ENCODE measurements around the gene AKAP6.

Gene AKAP6

DNA sequence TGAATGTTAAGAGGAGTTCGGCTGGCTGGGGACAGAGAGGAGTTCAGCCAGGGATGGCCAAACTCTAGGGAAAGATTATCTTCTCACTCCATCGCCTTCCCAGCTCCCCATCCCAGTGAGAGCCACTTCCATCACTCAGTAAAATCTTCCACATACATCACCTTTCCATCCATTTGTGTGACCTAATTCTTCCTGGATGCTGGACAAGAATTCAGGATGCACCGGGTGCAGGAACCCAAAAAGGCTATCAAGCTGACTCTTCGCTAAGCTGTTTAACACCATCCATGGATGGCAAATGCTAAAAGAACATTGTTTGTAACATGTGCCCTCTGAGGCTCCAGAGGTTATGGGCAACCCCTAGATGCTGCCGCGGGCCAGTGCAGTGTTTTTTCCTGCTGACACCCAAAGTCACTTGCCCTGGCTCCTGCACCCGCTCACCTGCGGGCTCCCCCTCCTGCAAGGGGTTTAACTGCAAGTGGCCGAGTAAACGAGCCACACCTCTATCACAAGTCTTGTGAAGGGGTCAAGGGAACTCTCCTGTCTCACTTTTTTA lies 393.6 kb downstream of the AKAP6 start:
- in situ Hi-C loops (cut with MboI; ENCODE audit: low sequenced_read_pairs, unreplicated experiment): loop anchor here (25.0 kb wide), 2 partner anchors 1065 to 1590 kb away; no protein-coding TSS in a partner anchor
- TF ChIP-seq, protein P1, sequence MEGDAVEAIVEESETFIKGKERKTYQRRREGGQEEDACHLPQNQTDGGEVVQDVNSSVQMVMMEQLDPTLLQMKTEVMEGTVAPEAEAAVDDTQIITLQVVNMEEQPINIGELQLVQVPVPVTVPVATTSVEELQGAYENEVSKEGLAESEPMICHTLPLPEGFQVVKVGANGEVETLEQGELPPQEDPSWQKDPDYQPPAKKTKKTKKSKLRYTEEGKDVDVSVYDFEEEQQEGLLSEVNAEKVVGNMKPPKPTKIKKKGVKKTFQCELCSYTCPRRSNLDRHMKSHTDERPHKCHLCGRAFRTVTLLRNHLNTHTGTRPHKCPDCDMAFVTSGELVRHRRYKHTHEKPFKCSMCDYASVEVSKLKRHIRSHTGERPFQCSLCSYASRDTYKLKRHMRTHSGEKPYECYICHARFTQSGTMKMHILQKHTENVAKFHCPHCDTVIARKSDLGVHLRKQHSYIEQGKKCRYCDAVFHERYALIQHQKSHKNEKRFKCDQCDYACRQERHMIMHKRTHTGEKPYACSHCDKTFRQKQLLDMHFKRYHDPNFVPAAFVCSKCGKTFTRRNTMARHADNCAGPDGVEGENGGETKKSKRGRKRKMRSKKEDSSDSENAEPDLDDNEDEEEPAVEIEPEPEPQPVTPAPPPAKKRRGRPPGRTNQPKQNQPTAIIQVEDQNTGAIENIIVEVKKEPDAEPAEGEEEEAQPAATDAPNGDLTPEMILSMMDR (IDR thresholded peaks at IDR 0.05; ENCODE audit: borderline replicate concordance, control extremely low read depth, extremely low read depth, insufficient read depth, missing control alignments): no peak
- DNase-seq (ENCODE audit: low spot score): no peak

DNA sequence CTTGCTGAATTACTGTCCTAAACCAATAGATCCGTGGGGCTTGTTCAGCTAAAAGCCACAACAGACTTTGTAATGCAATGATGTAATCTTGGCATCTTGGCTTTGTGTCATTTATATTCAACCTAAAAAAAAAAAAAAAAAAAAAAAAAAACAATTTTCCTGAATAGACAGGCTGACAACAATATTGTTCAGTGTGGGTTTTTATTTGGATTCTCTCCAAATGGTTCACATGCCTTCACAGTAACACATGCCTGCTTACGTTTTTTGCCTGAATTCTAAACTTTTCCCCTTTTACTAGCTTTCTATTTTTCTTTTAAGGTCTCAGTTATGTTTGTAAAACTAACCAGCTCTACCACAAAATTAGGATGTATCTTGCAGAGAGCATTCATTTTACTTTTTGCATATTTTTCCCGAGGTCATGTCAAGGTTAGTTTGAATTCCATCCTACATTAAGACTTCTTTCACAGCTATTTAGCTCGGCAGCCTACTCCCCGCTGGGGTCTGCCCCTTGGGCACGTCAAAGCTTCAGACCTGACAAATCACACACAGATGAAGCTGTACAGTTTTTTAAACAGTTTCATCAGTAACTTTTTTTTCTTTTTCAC lies 395.9 kb downstream of the AKAP6 start:
- TF ChIP-seq, protein P1 (IDR thresholded peaks at IDR 0.05; ENCODE audit: borderline replicate concordance, control extremely low read depth, extremely low read depth, insufficient read depth, missing control alignments): no peak
- in situ Hi-C loops (cut with MboI; ENCODE audit: low sequenced_read_pairs, unreplicated experiment): loop anchor here (25.0 kb wide), 2 partner anchors 1062 to 1587 kb away; no protein-coding TSS in a partner anchor
- DNase-seq (ENCODE audit: low spot score): no peak

DNA sequence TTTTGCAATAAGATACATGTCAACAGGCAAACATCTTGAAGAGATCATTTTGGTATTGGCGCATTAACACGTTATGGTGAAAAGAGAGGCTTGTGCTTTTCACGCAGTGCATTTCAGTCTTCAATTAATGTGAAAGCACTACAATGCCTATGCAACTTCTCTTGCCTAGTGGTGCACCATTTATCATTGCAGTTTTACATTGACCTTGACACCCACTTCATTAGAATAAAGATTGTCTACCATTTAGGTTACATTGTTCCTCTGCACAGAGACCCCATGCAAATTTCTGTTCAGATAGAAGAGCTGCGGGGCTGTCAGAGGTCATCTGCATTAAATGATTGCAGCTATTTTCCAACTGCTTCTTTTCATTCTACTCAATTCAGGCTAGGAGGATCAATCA lies 397.4 kb downstream of the AKAP6 start:
- in situ Hi-C loops (cut with MboI; ENCODE audit: low sequenced_read_pairs, unreplicated experiment): no loop called here
- DNase-seq (ENCODE audit: low spot score): no peak
- TF ChIP-seq, protein P1 (IDR thresholded peaks at IDR 0.05; ENCODE audit: borderline replicate concordance, control extremely low read depth, extremely low read depth, insufficient read depth, missing control alignments): no peak

DNA sequence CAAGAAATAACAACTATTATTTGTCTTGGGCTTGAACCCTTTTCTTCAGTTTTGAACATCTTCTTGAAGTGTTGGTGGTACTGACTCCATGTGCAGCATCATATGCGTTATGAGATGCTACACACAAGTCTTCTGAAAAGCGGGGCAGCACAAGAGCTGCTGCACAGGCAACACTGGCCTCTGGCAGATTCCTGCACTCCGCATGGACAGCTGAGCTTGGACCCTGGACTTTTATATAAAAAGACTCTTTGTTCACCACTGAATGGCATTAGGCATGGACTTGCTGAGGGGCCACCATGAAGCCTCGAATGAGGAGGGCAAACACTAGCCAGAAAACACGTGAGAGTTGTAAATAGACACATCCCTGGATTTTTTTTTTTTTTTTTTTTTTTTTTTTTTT lies 398.7 kb downstream of the AKAP6 start:
- TF ChIP-seq, protein P1 (IDR thresholded peaks at IDR 0.05; ENCODE audit: borderline replicate concordance, control extremely low read depth, extremely low read depth, insufficient read depth, missing control alignments): no peak
- in situ Hi-C loops (cut with MboI; ENCODE audit: low sequenced_read_pairs, unreplicated experiment): no loop called here

DNA sequence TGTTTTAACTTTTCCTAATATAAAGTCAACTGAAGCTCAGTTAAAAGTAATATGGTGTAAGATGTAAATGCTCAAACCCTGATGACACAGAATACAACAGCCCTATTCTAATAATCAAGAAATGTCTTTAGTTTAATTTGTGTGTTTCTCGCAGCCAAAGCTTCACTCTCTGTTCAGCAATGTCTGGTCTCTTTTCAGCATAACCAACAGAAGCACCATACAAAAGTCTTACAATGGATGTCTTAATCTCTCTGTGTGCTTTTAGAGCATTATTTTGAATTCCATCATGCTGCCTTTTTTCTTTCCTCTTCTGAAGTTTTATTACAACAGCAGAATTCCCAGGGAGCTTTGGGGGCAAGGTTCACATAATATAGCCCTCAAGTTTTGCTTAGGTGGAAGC lies 399.4 kb downstream of the AKAP6 start:
- in situ Hi-C loops (cut with MboI; ENCODE audit: low sequenced_read_pairs, unreplicated experiment): no loop called here
- no peak for DNase-seq (ENCODE audit: low spot score)
- TF ChIP-seq, protein P1 (IDR thresholded peaks at IDR 0.05; ENCODE audit: borderline replicate concordance, control extremely low read depth, extremely low read depth, insufficient read depth, missing control alignments): no peak

More for the DNA sequence above, 398.7 kb downstream of the AKAP6 start:
- no peak for DNase-seq (ENCODE audit: low spot score)

DNA sequence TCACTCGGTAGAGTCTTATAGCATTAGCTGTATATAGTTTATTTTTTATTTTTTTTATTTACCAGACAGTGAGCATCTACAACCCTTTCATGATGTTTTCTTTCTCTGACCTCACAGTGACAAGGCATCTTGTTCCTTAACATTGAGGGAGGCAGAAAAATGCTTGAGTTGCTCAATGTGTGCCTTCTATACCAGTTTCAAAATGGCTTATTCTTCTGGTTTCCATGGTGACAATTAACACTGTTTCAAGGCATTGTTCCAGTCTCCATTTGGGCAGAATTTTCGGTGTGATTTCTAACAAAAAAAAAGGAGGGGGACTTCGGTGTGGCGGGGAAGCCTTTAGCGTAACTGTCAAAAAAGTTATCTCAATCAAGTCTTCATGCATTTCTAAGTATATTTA lies 399.9 kb downstream of the AKAP6 start:
- TF ChIP-seq, protein P1 (IDR thresholded peaks at IDR 0.05; ENCODE audit: borderline replicate concordance, control extremely low read depth, extremely low read depth, insufficient read depth, missing control alignments): no peak

More for the DNA sequence above, 399.9 kb downstream of the AKAP6 start:
- DNase-seq (ENCODE audit: low spot score): no peak
- in situ Hi-C loops (cut with MboI; ENCODE audit: low sequenced_read_pairs, unreplicated experiment): no loop called here

Measured in GM13976 (cell line).